H1 (cell line): ENCODE results near the gene CDT1. TPM values are rescaled to one million over a fixed set of nuclear protein-coding genes. Genes with fewer than 3 reads are reported as not detected.
"Not testable (repeated sequence)": the region's sequence is repeated elsewhere in the genome, so short reads cannot be mapped to it uniquely, and the experiment has no call there.

Experiments used
- CTCF ChIA-PET: fragments of 300-600 bp; sonication (Branson Sonifier 250); formaldehyde crosslinking; loops from one replicate; lab custom pipeline; 2021; ENCODE audit not compliant: partially characterized antibody; lab: Charles Lee
- POLR2A ChIA-PET: fragments of 300-600 bp; sonication (Branson Sonifier 250); formaldehyde crosslinking; loops from one replicate; lab custom pipeline; 2021; ENCODE audit warnings: inconsistent platforms; ENCODE audit not compliant: partially characterized antibody; lab: Charles Lee
- DNase-seq, 2 experiments: peaks; one replicate each; pipeline versions ENCODE4 v3.0.0 to v3.0.0-alpha.2; 2010 to 2022; ENCODE audit warnings: low spot score in 2 of 2, low read depth in 1 of 2, mixed read lengths in 1 of 2
- FAIRE-seq: peaks from 2 replicates; lab custom pipeline; 2011; peaks lifted over from hg19 to GRCh38; lab: Jason Lieb, UNC
- H2AFZ ChIP-seq: 2 replicates; pipeline ENCODE4 v1.8.1; 2012; ENCODE audit warnings: low read length, inconsistent platforms
- H2AK5ac ChIP-seq: 2 replicates; pipeline ENCODE4 v1.6.1; 2013; ENCODE audit warnings: low read depth, low read length
- H2BK120ac ChIP-seq: replicated peaks from 2 replicates; pipeline ENCODE3; 2013; ENCODE audit warnings: low read depth, low read length, inconsistent platforms
- H2BK12ac ChIP-seq: 2 replicates; pipeline ENCODE4 v1.6.1; 2013; ENCODE audit warnings: low read depth, low read length
- H2BK15ac ChIP-seq: 2 replicates; pipeline ENCODE4 v1.6.1; 2013; ENCODE audit warnings: low read length
- H2BK20ac ChIP-seq: 2 replicates; pipeline ENCODE4 v1.6.1; 2013; ENCODE audit warnings: low read length
- H2BK5ac ChIP-seq: 2 replicates; pipeline ENCODE4 v1.6.1; 2013; ENCODE audit warnings: low read depth, low read length
- H3K14ac ChIP-seq: 2 replicates; pipeline ENCODE4 v1.6.1; 2013; ENCODE audit warnings: inconsistent platforms; ENCODE audit not compliant: insufficient read length
- H3K18ac ChIP-seq: 2 replicates; pipeline ENCODE4 v1.6.1; 2013; ENCODE audit warnings: low read length; ENCODE audit errors: extremely low read depth
- H3K23ac ChIP-seq: 2 replicates; pipeline ENCODE4 v1.6.1; 2013; ENCODE audit warnings: inconsistent platforms; ENCODE audit not compliant: insufficient read length
- H3K23me2 ChIP-seq: 2 replicates; pipeline ENCODE4 v1.6.1; 2013; ENCODE audit warnings: low read depth, low read length
- H3K27ac ChIP-seq: 2 replicates; pipeline ENCODE4 v1.6.1; 2011; ENCODE audit warnings: low read depth, low read length, inconsistent platforms
- H3K27me3 ChIP-seq, 4 experiments: replicated peaks in 1 of 4; 1 replicate in 1 of 4; 2 replicates in 3 of 4; pipeline versions ENCODE4 v1.6.1 to v1.8.1; 2011 to 2013; ENCODE audit warnings: low read length in 3 of 4, mild to moderate bottlenecking in 3 of 4, inconsistent platforms in 2 of 4, mixed read lengths in 2 of 4, moderate library complexity in 1 of 4; ENCODE audit not compliant: control insufficient read depth in 3 of 4, insufficient read depth in 3 of 4; ENCODE audit errors: extremely low read depth in 1 of 4
- H3K36me3 ChIP-seq, 4 experiments: 2 replicates each; pipeline versions ENCODE4 v1.6.1 to v1.8.1; 2011 to 2013; ENCODE audit warnings: mild to moderate bottlenecking in 4 of 4, low read length in 3 of 4, moderate library complexity in 2 of 4, control low read depth in 1 of 4, inconsistent platforms in 1 of 4; ENCODE audit not compliant: insufficient read depth in 4 of 4, control insufficient read depth in 2 of 4
- H3K4ac ChIP-seq: replicated peaks from 2 replicates; pipeline ENCODE3; 2013; ENCODE audit warnings: low read length, low read depth, mixed read lengths, inconsistent platforms; ENCODE audit not compliant: insufficient read length
- H3K4me1 ChIP-seq, 4 experiments: replicated peaks in 1 of 4; 1 replicate in 1 of 4; 2 replicates in 3 of 4; pipeline versions ENCODE4 v1.6.1 to v1.8.1; 2011 to 2013; ENCODE audit warnings: low read length in 3 of 4, inconsistent platforms in 2 of 4, mixed read lengths in 1 of 4; ENCODE audit not compliant: insufficient read depth in 4 of 4, control insufficient read depth in 3 of 4
- H3K4me2 ChIP-seq, 2 experiments: 2 replicates each; pipeline versions ENCODE4 v1.6.1 to v1.8.1; 2011 to 2013; ENCODE audit warnings: low read depth in 2 of 2, low read length in 2 of 2, control low read depth in 1 of 2, inconsistent platforms in 1 of 2, mild to moderate bottlenecking in 1 of 2; ENCODE audit not compliant: insufficient read depth in 1 of 2
- H3K4me3 ChIP-seq, 4 experiments: fragments of 200-600, 300-600 bp in 1 of 4; sonication (generic), shearing (Covaris generic), sonication (Bioruptor Twin) in 1 of 4; 2 replicates each; pipeline versions ENCODE4 v1.5.1 to v1.8.1; 2011 to 2016; ENCODE audit warnings: low read length in 4 of 4, low read depth in 3 of 4, control low read depth in 2 of 4, inconsistent platforms in 2 of 4, mild to moderate bottlenecking in 2 of 4, mixed read lengths in 1 of 4, moderate library complexity in 1 of 4; ENCODE audit not compliant: insufficient read depth in 2 of 4; ENCODE audit errors: extremely low read depth in 1 of 4
- H3K56ac ChIP-seq: replicated peaks from 2 replicates; pipeline ENCODE3; 2013; ENCODE audit warnings: low read depth, mild to moderate bottlenecking, mixed read lengths, low read length, inconsistent platforms; ENCODE audit not compliant: insufficient read length
- H3K79me1 ChIP-seq: 2 replicates; pipeline ENCODE4 v1.6.1; 2013; ENCODE audit warnings: low read depth, low read length, control low read depth
- H3K79me2 ChIP-seq, 2 experiments: 2 replicates each; pipeline versions ENCODE4 v1.6.1 to v1.8.1; 2012 to 2013; ENCODE audit warnings: low read length in 2 of 2, mild to moderate bottlenecking in 2 of 2, inconsistent platforms in 1 of 2; ENCODE audit not compliant: insufficient read depth in 2 of 2, control insufficient read depth in 1 of 2
- H3K9ac ChIP-seq, 4 experiments: replicated peaks in 1 of 4; 1 replicate in 1 of 4; 2 replicates in 3 of 4; pipeline versions ENCODE4 v1.6.1 to v1.8.1; 2011 to 2013; ENCODE audit warnings: low read depth in 3 of 4, low read length in 3 of 4, control low read depth in 2 of 4, mild to moderate bottlenecking in 2 of 4, moderate library complexity in 2 of 4, inconsistent platforms in 1 of 4; ENCODE audit errors: extremely low read depth in 1 of 4
- H3K9me3 ChIP-seq, 2 experiments: 2 replicates each; pipeline versions ENCODE4 v1.6.1 to v1.8.1; 2012 to 2013; ENCODE audit warnings: mild to moderate bottlenecking in 2 of 2, moderate library complexity in 2 of 2, control low read depth in 1 of 2, inconsistent platforms in 1 of 2, low read depth in 1 of 2, low read length in 1 of 2, mixed read lengths in 1 of 2; ENCODE audit not compliant: insufficient read depth in 2 of 2
- H4K20me1 ChIP-seq, 2 experiments: replicated peaks in 1 of 2; 2 replicates each; pipeline versions ENCODE3 to v1.8.1; 2011 to 2013; ENCODE audit warnings: inconsistent platforms in 2 of 2, low read length in 2 of 2, mild to moderate bottlenecking in 1 of 2; ENCODE audit not compliant: insufficient read depth in 2 of 2, control insufficient read depth in 1 of 2
- H4K5ac ChIP-seq: 2 replicates; pipeline ENCODE4 v1.6.1; 2013; ENCODE audit warnings: low read length, low read depth, mixed read lengths, inconsistent platforms; ENCODE audit not compliant: insufficient read length
- H4K8ac ChIP-seq: 2 replicates; pipeline ENCODE4 v1.8.0; 2013; ENCODE audit warnings: mild to moderate bottlenecking, moderate library complexity, low read length, inconsistent platforms; ENCODE audit not compliant: insufficient read depth; ENCODE audit errors: extremely low read depth
- H4K91ac ChIP-seq: replicated peaks from 2 replicates; pipeline ENCODE3; 2013; ENCODE audit warnings: low read length, mixed read lengths, inconsistent platforms; ENCODE audit not compliant: insufficient read length
- WGBS, 2 experiments: shearing (Covaris generic) in 1 of 2; methylation state at CpG; one replicate each; pipeline versions ENCODE4 v1.1.6 to v1.1.7; 2013 to 2015; ENCODE audit warnings: low lambda C conversion rate in 2 of 2, mixed read lengths in 2 of 2, inconsistent platforms in 1 of 2, low coverage in 1 of 2, missing lambda C conversion rate in 1 of 2; ENCODE audit not compliant: insufficient replicate concordance in 2 of 2, insufficient coverage in 1 of 2, insufficient read length in 1 of 2; ENCODE audit errors: extremely low coverage in 1 of 2, missing lambda C conversion rate in 1 of 2; 5-methylcytosine and 5-hydroxymethylcytosine counted together
- polyA plus RNA-seq, 7 experiments: library from polyadenylated mRNA; depleted of rRNA in 3 of 7; stranded (reverse) in 5 of 7; unstranded in 2 of 7; fragments of >200 nt in 5 of 7; fragments of 200-250 nt in 2 of 7; gene quantifications; 1 replicate in 5 of 7; 2 replicates in 1 of 7; 4 replicates in 1 of 7; pipeline versions ENCODE4 v1.2.1 to v1.2.3, GENCODE V29; 2011 to 2013; ENCODE audit warnings: missing spikeins in 2 of 7, mixed read lengths in 2 of 7
- total RNA-seq: library from RNA; stranded (reverse); fragmentation: NEBNext Ultra II Directional; extraction: Animal tissue kit (Norgen Biotek cat#: 25700); gene quantifications from 2 replicates; pipeline ENCODE4 v1.2.1, GENCODE V29; 2021

The CDT1 gene
- total and polyA plus RNA-seq, 2 of the 8 experiments (the other 6 are each of a cell fraction or from before 2014, with no cell fraction given): 76.7 to 95.4 TPM

GRCh38 chr16:88771781-88772180 lies 31.8 kb upstream of the CDT1 start:
- H2BK12ac ChIP-seq, H3K27ac ChIP-seq, H3K9ac ChIP-seq, H2BK20ac ChIP-seq, H3K4me3 ChIP-seq, H4K20me1 ChIP-seq, H3K14ac ChIP-seq, H3K18ac ChIP-seq, H3K23me2 ChIP-seq, H2AFZ ChIP-seq, H4K8ac ChIP-seq, H4K5ac ChIP-seq, H2BK15ac ChIP-seq, FAIRE-seq, H2AK5ac ChIP-seq, DNase-seq, H3K4ac ChIP-seq, H3K79me1 ChIP-seq, H3K36me3 ChIP-seq, H3K9me3 ChIP-seq, H2BK120ac ChIP-seq, H2BK5ac ChIP-seq, H3K56ac ChIP-seq, H3K23ac ChIP-seq, H4K91ac ChIP-seq, H3K4me2 ChIP-seq, H3K27me3 ChIP-seq: not testable (repeated sequence)
- H3K4me1 ChIP-seq: peaks cover 6 to 46% (median 31%) of the 10 kb centered on the region in 4 experiments
- WGBS, 2 experiments: 91% methylated on average over 6 of the region's 23 CpGs; no CpG with 5 or more reads in 1 of the 2 experiments
- CTCF ChIA-PET: interaction anchor here (0.8 to 2.7 kb wide), 5 partner anchors 10 to 37 kb away, joined by 3 to 14 read pairs (median 6); no protein-coding TSS in a partner anchor
- H3K79me2 ChIP-seq: peaks cover 0 to 10% of the 10 kb centered on the region in 2 experiments; a peak in 1 of 4 replicates
- POLR2A ChIA-PET: interaction anchor here (0.9 to 5.3 kb wide), 6 partner anchors 9 to 35 kb away, joined by 3 to 22 read pairs (median 6); no protein-coding TSS in a partner anchor
